Glutamatergic neuron (in vitro differentiated cells): ENCODE data around the gene KCTD8. TPM values are rescaled to one million over a fixed set of nuclear protein-coding genes. Genes with fewer than 3 reads are reported as not detected.

Experiments
- DNase-seq: peaks from one replicate; pipeline ENCODE4 v3.0.0; 2022
- H3K27ac Mint-ChIP-seq: one replicate; pipeline ENCODE4 v1.8.0; 2020; ENCODE audit warnings: mild to moderate bottlenecking, mixed read lengths, inconsistent platforms; ENCODE audit not compliant: unreplicated experiment
- H3K27me3 Mint-ChIP-seq: one replicate; pipeline ENCODE4 v1.8.0; 2020; ENCODE audit warnings: mild to moderate bottlenecking, moderate library complexity, mixed read lengths, inconsistent platforms; ENCODE audit not compliant: unreplicated experiment
- H3K36me3 Mint-ChIP-seq: one replicate; pipeline ENCODE4 v1.8.0; 2020; ENCODE audit warnings: mild to moderate bottlenecking, mixed read lengths, inconsistent platforms; ENCODE audit not compliant: unreplicated experiment
- H3K4me1 Mint-ChIP-seq: one replicate; pipeline ENCODE4 v1.8.0; 2020; ENCODE audit warnings: mild to moderate bottlenecking, low read depth, mixed read lengths, inconsistent platforms; ENCODE audit not compliant: unreplicated experiment
- H3K4me3 Mint-ChIP-seq: one replicate; pipeline ENCODE4 v1.8.0; 2020; ENCODE audit warnings: mild to moderate bottlenecking, mixed read lengths, inconsistent platforms; ENCODE audit not compliant: unreplicated experiment
- H3K9me3 Mint-ChIP-seq: one replicate; pipeline ENCODE4 v1.8.0; 2020; ENCODE audit warnings: mild to moderate bottlenecking, moderate library complexity, mixed read lengths, inconsistent platforms; ENCODE audit not compliant: unreplicated experiment
- CTCF ChIP-seq: fragments of 200-600 bp; sonication (generic); IDR thresholded peaks from one replicate; pipeline ENCODE4 v1.5.0; 2021; ENCODE audit not compliant: partially characterized antibody, unreplicated experiment
- total RNA-seq: library from RNA; stranded (reverse); fragmentation: NEBNext Ultra II Directional; extraction: Animal tissue kit (Norgen Biotek cat#: 25700); gene quantifications from one replicate; pipeline ENCODE4 v1.2.1, GENCODE V29; 2021; ENCODE audit not compliant: unreplicated experiment

KCTD8 gene
- total RNA-seq, 1 donor from 2014 or later: 23.2 TPM

GRCh38 chr4:44446191-44446590, 2.4 kb downstream of the KCTD8 start:
- no peaks in the 10 kb centered on the region for H3K36me3 Mint-ChIP-seq
- peaks cover 15% of the 10 kb centered on the region for H3K27me3 Mint-ChIP-seq
- peak overlapping the region; percentile 96 for H3K27ac Mint-ChIP-seq
- no peak for DNase-seq
- H3K9me3 Mint-ChIP-seq: peaks cover 22% of the 10 kb centered on the region
- TF ChIP-seq CTCF: no peak
- peaks cover 24% of the 10 kb centered on the region for H3K4me1 Mint-ChIP-seq
- peak overlapping the region; percentile 96 for H3K4me3 Mint-ChIP-seq

GRCh38 chr4:44438687-44439086, 9.9 kb downstream of the KCTD8 start:
- DNase-seq: no peak
- Mint-ChIP-seq H3K9me3 (no peaks in the 10 kb centered on the region), H3K27me3 (peaks cover 2% of the 10 kb centered on the region), H3K36me3 (no peaks in the 10 kb centered on the region), H3K4me3 (peak overlapping the region; percentile 48), H3K27ac (peak overlapping the region; percentile 80), H3K4me1 (peaks cover 42% of the 10 kb centered on the region)
- TF ChIP-seq CTCF: no peak

- no peak overlapping the region for H3K27ac Mint-ChIP-seq
- TF ChIP-seq CTCF: no peak
- no peak overlapping the region for H3K4me3 Mint-ChIP-seq
- H3K9me3 Mint-ChIP-seq: peaks cover 2% of the 10 kb centered on the region
- no peaks in the 10 kb centered on the region for H3K27me3 Mint-ChIP-seq
- no peak for DNase-seq
- H3K36me3 Mint-ChIP-seq: no peaks in the 10 kb centered on the region
- H3K4me1 Mint-ChIP-seq: peaks cover 50% of the 10 kb centered on the region
Measured at GRCh38 chr4:44434247-44434646, 14.4 kb downstream of the KCTD8 start.

- DNase-seq: peak; percentile 69
- no peaks in the 10 kb centered on the region for H3K36me3 Mint-ChIP-seq
- H3K4me1 Mint-ChIP-seq: peaks cover 35% of the 10 kb centered on the region
- TF ChIP-seq CTCF: peak; percentile 66
- no peaks in the 10 kb centered on the region for H3K27me3 Mint-ChIP-seq
- H3K4me3 Mint-ChIP-seq: no peak overlapping the region
- peaks cover 2% of the 10 kb centered on the region for H3K9me3 Mint-ChIP-seq
- H3K27ac Mint-ChIP-seq: no peak overlapping the region
Measured at GRCh38 chr4:44425614-44426208, 22.9 kb downstream of the KCTD8 start.

GRCh38 chr4:44422912-44423311, 25.7 kb downstream of the KCTD8 start:
- H3K4me3 Mint-ChIP-seq: no peak overlapping the region
- no peaks in the 10 kb centered on the region for H3K36me3 Mint-ChIP-seq
- TF ChIP-seq CTCF: no peak
- H3K27ac Mint-ChIP-seq: no peak overlapping the region
- H3K27me3 Mint-ChIP-seq: no peaks in the 10 kb centered on the region
- peaks cover 2% of the 10 kb centered on the region for H3K9me3 Mint-ChIP-seq
- H3K4me1 Mint-ChIP-seq: peaks cover 21% of the 10 kb centered on the region
- no peak for DNase-seq
